DMS79 (cell line): ENCODE measurements around the gene LIN7C.
A peak's percentile ranks its signal among the peaks of the same experiment; 100 is the strongest.

Experiments used
- DNase-seq: peaks from one replicate; lab custom pipeline; 2025; lab: John Stamatoyannopoulos, UW

Gene LIN7C

GRCh38 chr11:27507557-27508322, 1.2 kb upstream of the LIN7C start:
- no peak for DNase-seq

- no peak for DNase-seq
Observed at GRCh38 chr11:27505781-27506180, 788 bp downstream of the LIN7C start.

GRCh38 chr11:27504205-27504604, 2.4 kb downstream of the LIN7C start:
- DNase-seq = no peak

GRCh38 chr11:27501100-27501499, 5.5 kb downstream of the LIN7C start:
- DNase-seq = no peak

- DNase-seq = no peak
Observed at GRCh38 chr11:27497911-27498310, 8.7 kb downstream of the LIN7C start.

GRCh38 chr11:27497284-27497866, 9.2 kb downstream of the LIN7C start:
- no peak for DNase-seq

- DNase-seq = no peak
Observed at GRCh38 chr11:27496461-27496860, 10.1 kb downstream of the LIN7C start.

GRCh38 chr11:27495710-27496300, 10.8 kb downstream of the LIN7C start:
- no peak for DNase-seq

GRCh38 chr11:27489092-27489491, 17.5 kb downstream of the LIN7C start:
- no peak for DNase-seq

- no peak for DNase-seq
Observed at GRCh38 chr11:27487706-27488105, 18.9 kb downstream of the LIN7C start.

- DNase-seq = peak; percentile 47
Observed at GRCh38 chr11:27485930-27486773, 20.4 kb downstream of the LIN7C start.

GRCh38 chr11:27482793-27483192, 23.8 kb downstream of the LIN7C start:
- no peak for DNase-seq

- no peak for DNase-seq
Observed at GRCh38 chr11:27481992-27482391, 24.6 kb downstream of the LIN7C start.

GRCh38 chr11:27477831-27478230, 28.7 kb downstream of the LIN7C start:
- DNase-seq = no peak

GRCh38 chr11:27477243-27477642, 29.3 kb downstream of the LIN7C start:
- no peak for DNase-seq

GRCh38 chr11:27475622-27476021, 30.9 kb downstream of the LIN7C start:
- DNase-seq = no peak

GRCh38 chr11:27473017-27473406, 33.6 kb downstream of the LIN7C start:
- DNase-seq = no peak

GRCh38 chr11:27472398-27473016, 34.1 kb downstream of the LIN7C start, which contains the start of gene LGR4:
LGR4 (minus strand) TSS chr11:27472790; CDS start chr11:27472302, 488 bp downstream.
- peak; percentile 93 for DNase-seq

- no peak for DNase-seq
Observed at GRCh38 chr11:27471589-27472397, 34.8 kb downstream of the LIN7C start.

- no peak for DNase-seq
Observed at GRCh38 chr11:27470826-27471588, 35.6 kb downstream of the LIN7C start.
